IPS-11a (cell line): Measurements from ENCODE around the gene SPTBN2.

Experiments
- H3K4me3 ChIP-seq: one replicate; pipeline ENCODE4 v1.5.1; 2013; ENCODE audit warnings: low read depth, low read length, control low read depth

Gene SPTBN2

DNA sequence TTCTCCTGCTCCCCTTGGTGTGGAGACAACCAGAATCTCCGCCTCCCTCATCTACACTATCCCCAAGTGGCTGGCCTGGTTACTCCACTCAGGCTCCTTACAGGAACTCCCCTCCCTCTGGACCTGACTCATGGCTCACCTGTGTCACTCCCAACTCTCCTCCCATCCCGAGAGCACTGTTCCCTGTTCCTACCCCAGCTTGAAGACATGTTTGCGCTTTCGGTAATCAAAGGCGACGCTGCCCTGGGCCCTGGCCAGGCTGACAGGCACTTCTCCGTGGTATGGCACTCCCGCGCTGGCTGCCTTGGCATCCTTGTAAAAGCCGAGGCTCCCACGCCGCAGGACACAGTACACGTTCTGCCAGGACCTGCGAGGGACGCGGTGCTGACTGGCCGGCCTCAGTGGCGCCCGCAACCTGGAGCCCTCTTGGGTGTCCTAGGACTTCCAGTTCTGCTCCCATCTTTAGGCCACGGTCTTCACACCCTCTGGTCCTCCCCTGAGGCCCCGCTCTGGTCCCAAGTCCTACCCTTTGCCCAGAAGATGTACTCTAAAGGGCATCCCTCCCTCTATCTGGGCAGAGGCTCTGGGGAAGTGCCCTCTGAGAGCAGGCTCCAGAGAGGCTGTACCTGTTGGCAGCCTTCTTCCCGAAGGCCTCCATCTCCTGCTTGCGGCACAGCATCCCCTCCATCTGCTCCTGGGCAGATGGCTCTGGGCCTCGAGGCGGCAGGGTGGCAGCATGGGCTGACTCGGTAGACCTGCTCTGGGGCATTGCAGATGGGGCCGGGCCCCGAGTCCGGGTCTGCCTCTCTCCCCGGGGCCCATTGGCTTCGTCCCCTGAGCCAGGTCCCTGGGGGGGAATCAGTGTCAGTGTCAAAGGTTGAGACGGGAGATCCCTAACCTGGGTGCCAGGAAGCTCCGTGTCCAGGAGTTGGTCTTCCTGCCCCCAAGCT, 41.9 kb downstream of the SPTBN2 start:
- no peak overlapping the region for H3K4me3 ChIP-seq

DNA sequence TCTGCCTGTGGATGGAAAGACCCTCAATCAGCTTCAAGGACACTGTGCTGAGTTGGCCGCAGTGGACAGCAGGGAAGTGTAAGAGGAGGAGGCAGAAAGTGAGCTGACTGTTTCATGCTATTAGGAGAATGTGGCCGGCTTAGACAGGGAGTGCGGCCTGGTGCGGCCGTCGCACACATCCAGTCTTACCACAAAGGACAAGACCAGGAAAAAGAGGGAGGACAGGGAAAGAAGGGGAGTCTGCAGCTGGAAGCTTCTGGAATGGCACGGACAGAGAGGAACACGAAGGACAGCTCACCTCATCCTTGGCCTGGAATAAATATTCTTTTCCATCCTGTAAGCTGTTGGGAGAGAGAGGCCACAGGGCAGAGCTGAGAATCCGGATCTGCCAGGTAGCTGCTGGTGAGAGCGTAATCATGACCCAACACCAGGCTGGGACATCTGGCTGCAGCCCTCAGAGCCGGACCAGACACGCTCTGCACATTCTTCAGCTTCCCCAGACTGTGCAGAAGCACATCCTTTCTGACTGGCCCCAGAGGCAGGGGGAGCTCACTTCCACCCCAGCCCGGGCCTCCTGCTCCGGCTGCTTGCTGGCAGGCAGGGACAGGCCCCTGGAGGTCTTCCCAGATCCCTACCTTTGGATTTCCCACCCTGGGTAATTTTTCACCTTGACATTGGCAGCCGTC, 42.8 kb downstream of the SPTBN2 start:
- H3K4me3 ChIP-seq: no peak overlapping the region

DNA sequence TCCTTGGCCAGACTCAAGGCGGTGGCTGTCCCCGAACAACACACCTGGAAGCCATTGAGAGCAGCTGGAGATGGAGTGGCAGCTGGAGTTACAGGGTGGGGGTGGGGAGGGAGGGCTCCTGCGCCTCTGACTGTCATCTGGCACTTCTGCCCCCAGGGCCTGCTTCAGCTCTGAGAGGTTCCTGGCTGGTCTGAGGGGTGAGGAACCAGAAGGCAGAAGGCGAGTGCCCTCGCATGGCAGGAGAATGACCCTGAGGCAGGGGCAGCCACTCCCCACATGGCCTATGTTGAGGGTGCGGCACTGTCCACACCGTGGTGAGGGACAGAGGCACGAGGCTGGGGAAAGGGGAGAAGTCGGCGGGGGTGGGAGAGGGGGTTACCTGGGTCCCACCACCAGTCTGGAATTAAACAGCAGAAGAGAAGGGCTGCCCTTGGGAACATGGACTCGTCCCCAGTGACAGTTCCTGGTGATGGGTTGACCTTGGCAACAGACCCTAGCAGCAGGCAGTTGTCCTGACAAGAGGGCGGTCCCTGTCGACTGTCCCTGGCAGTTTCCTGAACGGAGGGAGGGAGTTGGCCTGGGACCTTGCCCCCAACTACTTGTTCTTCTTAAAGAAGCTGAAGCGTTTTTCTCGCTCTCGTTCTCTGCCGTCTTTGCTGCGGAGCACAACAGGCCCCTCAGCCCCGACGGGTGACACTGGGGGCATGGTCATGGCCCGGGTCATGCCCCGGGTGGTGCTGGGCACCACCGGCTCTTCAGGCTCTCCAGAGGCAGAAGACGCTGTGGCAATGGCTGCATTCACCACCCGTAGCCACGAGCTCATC, 43.5 kb downstream of the SPTBN2 start:
- H3K4me3 ChIP-seq: no peak overlapping the region

DNA sequence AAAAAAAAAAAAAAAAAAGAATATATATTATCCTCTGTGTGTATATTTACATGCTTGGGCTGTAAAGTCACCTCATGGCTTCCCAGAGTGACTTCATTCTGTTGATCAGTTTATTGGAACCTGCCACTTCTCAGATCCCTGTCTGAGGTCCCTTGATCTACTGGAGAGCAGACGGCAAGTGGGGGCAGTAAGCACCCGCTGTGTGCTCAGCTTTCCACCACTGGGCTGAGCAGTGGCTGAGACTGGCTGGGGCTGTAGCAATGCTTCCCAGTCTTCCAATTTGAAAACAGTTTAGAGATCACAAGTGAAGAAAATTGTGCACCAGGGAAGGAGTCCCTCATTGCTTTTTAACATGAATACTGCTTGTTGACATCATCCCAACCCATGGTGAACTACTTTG, 44.4 kb downstream of the SPTBN2 start:
- no peak overlapping the region for H3K4me3 ChIP-seq

DNA sequence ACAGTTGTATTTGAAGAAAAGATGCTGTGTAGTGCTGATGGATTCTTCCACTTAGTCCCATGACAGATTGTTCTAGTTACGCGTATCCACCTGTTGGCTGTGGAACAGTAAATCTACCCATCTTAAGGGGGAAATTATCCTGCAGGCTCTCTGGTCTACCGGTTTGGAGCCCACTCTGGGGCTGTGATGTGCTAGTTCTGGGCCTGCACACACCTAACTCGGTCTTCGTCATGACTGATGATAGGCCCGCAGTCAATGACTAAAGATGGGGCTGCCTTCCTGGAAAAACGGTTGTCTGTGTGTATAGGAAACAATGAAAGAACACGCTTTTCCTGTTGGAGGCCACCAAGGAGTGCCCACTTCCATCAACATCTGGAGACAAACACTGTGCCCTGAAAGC, 45.1 kb downstream of the SPTBN2 start:
- H3K4me3 ChIP-seq: no peak overlapping the region

DNA sequence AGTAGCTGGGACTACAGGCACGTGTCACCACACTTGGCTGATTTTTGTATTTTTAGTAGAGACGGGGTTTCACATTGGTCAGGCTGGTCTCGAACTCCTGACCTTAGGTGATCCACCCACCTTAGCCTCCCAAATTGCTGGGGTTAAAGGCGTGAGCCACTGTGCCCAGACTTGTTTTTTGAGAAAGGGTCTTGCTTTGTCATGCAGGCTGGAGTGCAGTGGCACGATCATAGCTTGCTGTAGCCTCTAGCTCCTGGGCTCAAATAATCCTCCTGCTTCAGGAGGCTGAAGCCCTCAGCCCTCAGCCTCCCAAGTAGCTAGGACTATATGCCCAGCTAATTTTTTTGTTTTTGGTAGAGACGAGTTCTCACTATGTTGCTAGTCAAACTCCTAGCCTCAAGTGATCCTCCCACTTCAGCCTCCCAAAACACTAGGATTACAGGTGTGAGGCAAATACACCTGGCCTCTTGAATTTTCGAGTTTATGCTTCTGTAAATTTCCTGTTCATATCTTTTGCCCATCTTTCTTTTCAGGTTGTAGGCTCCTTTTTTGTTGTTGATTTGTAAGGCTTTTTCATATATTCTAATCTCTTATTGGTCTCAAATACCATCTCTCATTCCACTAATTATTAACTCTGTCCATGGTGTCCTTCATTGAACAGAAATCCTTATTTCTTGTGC, 47.9 kb downstream of the SPTBN2 start:
- no peak overlapping the region for H3K4me3 ChIP-seq

DNA sequence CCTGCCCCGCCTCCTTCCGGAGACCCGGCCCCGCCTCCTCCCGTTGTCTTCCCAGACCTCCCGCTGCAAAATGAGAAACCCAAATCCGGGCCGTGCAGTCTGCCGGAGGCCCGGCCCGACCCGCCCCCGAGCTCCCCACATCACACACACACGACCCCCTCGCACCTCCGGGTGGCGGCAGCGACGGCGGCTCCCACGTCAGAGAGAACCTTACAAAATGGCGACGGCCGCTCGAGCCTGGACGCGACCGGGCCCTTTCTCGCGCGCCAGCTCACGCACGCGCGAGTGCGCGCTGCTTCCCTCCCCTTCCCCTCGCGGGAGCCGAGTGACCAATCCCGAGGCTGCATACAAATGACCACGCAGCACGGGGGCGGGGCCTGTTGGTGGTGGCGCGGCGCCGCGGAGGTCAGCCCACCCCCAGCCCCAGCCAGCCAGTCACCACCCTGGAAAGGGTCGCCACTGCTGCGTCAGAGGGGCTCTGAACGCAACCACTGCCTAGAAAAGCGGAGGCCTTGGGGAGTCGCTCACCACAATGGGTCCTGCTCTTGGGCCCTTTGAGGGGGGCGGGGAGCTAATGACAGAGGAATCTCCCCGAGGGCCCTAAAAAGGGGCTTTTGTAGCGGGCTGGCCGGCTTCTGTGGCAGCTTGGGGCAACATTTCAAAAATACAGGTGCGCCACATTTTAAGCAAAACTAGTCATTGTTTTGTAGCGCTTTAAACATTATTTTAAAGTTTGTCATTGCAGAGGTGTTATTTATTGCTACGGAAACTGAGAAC, 51.2 kb downstream of the SPTBN2 start, which contains the start of gene RBM4B:
RBM4B (minus strand) TSS at position 289 of the 777 bp plus-strand sequence. CDS start 808 bp downstream, outside the sequence.
- peak within 1 kb of the TSS; percentile 79 for H3K4me3 ChIP-seq

DNA sequence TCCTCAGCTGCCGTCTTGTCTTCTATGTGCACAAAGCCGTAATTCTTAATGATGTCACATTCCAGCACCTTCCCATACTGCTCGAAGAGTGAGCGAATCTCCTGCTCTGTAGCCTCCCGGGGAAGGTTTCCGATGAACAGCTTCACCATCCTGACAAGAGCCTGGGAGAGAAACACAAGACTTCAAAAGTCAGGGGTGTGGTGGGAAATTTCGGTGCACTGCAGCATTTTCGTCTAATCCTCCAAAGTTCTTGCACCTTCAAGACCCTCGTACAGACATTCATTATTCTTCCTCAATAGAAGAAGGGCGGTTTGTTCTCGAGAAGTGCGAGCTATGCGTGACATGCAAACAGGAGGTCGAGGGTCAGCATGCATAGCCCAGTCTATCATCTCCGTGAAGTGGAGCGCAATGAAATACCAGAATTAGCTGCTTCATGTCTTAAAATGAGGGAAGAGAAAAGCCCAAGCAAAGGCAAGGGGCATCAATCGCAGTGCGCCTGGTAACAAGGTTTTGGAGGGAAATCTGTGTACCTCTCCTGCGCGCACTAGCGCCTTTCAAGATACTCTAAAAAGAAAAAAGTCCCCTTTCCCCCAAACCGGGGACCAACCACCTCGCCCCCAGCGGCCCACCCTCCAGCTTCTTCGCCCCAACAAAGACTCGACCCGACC, 52.0 kb downstream of the SPTBN2 start:
- peak overlapping the region; percentile 79 for H3K4me3 ChIP-seq

DNA sequence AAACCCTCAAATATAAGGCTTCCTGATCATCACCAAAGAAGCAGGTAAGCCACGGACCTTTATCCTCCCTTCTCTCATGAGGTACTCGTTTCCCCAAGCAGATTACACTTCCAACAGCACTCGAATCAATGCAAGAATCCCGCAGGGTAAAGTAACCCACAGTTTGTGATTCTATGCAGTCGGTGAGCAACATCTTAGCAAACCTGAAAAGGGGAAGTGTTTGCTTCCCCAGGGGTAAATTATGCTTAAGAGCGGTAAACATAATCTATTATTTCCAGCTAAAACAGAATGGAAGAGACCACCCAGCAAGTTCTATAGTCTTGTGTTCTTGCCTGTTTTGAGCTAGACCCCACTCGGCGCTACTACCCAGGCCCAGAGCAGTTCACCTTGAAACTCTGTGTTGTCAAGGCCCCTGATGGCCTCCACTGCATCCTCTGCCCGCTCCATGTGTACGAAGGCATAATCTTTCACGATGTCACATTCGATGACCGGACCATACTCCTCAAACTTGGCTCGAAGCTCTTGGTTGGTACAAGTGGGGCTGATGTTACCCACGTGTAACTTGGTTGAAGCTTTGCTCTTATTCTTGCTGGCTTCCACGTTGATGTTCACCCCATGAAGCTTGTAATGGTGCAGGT, 52.6 kb downstream of the SPTBN2 start:
- no peak overlapping the region for H3K4me3 ChIP-seq

DNA sequence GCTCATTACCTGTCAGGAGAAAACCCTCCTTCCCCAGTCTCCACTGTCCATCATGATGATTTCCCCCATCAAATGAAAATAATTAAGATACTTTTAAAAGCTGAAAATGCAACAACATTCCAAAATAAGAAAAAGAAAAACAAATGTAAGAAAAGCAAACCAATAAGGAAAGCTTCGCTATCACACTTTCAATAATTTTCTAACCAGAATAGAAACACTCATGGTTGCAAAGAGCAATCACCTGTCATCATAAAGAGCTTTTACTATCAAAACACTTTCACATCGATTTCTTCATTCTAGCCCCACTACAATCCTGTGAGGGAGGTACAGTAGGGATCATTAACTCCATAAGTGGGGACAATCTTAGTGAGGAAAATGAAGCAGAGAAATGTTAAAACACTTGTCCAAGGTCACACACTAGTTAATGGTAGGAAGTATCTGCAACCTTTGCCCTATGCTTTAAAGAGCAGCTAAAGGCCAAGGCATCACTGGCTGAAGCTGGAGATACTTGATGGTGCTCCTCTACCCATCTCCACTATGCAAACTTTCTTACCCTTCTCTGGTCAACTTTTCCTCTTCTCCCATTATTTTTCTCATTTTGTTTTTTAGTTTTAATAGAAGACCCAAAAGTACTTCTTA, 53.9 kb downstream of the SPTBN2 start:
- no peak overlapping the region for H3K4me3 ChIP-seq

DNA sequence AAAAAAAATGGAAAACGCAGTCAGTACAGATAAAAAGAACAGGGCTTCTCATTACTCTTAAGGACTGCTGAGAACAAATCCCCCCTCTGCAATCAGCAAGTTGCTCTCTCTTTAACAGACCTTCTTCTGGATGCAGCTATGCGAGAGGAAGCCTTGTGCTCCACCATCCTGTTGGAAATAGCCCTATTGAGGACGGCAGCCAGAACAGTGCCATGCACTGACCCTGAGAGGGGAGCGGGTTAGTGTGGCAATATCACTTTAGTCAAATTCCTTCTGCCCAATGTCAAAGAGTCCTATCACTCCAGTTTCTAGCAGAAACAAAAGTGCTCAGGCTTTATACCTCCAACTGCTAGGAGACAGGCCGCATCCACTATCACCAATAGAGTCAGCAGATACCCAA, 58.2 kb downstream of the SPTBN2 start:
- H3K4me3 ChIP-seq: no peak overlapping the region

DNA sequence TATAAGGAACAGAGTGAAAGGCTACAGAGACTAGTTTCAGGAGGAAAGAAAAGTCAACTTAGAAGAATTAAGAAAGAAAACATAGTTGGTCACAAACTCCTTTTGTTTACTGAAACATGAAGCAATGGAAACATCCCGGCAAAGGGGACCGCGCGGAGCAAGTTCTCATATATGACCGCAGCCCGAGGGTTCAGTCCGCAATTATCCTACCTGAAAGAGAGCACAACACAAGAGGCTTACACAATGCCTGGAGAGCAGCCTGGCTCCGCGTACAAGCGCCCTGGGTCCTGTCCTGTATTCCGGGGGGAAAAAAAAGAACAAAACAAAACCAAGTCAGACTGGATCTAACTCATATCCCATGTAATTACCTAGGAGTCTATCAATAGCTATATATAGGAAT, 63.6 kb downstream of the SPTBN2 start:
- H3K4me3 ChIP-seq: no peak overlapping the region

DNA sequence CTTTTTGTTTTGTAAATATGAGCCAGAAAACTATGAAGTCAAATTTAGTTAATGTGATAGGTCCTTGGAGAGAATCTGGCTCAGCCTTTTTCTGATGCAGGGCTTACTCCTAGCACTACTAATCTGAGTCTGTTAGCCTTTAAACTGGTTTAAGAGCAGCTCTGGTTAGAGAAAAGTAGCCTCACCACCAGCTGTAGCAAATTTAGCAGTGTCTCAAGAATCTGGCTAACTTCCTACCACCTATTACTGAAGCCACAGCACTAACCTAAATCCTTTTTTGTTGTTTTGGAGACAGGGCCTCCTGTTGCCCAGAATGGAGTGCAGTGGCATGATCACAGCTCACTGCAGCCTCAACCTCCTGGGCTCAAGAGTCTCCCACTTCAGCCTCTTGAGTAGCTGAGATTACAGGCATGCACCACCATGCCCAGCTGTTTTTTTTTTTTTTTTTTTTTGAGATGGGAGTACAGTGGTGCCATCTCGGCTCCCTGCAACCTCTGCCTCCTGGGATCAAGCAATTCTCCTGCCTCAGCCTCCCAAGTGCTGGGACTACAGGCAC, 65.2 kb downstream of the SPTBN2 start:
- no peak overlapping the region for H3K4me3 ChIP-seq

DNA sequence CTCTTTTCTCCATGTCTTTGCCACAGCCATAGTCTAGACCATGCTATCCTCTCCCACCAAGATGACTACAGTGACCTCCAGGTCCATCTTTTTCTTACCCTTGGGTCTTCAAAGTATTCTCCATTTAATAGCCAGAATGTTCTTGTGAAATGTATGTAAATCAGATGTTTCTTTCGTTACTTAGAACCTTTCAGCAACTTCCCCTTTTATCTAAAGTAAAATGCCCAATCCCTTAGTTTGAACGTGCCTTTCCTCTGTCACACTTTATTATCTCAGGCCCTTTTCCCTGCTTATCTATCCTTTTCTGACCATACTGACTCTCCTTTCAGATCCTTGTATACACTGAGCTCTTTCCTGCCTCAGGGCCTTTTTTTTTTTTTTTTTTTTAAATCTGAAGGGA, 69.3 kb downstream of the SPTBN2 start:
- H3K4me3 ChIP-seq: no peak overlapping the region

DNA sequence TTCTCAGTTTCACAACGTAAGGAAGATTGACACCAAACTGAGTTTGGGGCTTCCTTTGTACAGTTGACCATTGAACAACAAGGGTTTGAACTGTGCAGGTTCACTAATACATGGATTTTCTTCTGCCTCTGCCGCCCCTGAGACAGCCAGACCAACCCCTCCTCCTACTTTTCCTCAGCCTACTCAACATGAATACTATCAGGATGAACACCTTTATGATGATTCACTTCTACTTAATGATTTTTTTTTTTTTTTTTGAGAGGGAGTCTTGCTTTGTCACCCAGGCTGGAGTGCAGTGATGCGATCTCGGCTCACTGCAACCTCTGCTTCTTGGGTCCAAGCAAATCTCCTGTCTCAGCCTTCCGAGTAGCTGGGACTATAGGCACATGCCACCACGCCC, 75.9 kb downstream of the SPTBN2 start:
- no peak overlapping the region for H3K4me3 ChIP-seq

DNA sequence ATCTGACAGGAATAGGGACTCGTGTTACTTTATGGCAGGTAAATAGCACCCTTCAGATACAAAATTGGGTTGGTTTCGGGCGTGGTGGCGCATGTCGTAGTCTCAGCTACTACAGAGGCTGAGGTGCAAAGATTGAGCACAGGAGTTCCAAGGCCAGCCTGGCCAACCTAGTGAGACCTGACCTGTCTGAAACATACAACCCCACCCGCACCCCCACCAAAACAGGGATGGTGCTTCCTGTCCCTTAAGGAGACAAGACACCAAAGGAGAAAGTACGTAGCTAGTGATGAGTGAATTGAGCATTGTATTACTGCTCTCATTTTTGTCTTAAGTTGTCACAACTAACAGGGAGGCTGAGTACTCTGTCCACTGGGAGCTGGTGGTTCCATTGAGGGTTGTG, 76.4 kb downstream of the SPTBN2 start:
- H3K4me3 ChIP-seq: no peak overlapping the region

DNA sequence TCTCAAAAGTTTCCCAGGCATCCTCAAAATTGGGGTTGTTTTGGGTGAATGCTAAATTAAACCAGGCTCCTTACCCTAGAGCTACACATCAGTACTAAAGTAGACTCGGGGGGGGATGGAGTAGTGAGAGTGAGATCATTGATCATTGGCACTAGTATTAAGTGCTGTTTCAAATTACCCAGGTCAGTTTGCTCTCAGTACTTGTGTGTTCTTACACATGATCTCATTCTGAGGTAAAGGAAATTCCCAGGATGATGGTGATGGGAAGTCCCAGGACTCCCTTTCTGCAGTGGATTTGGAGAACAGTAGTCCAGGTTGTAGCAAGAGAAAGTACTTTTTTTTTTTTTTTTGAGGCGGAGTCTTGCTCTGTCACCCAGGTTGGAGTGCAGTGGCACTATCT, 78.0 kb downstream of the SPTBN2 start:
- no peak overlapping the region for H3K4me3 ChIP-seq

DNA sequence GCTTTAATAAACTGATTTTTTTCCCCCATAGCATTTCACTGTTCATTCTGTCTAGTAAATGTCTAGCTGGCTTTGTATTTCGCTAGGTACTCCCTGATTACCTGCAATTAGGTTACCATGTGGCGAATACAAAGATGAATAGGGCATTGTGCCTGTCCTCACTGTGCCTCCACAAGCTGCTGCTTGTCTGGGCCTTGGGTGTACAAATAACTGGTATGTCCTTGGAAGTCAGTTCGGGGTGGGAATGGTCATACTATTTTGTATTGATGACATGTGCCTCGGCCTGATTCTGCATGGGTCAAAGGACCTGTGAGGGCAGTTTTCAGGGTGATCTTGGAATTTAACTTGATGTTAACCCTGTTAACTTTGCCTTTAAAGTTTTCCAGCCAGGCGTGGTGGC, 79.1 kb downstream of the SPTBN2 start:
- no peak overlapping the region for H3K4me3 ChIP-seq
